B cell (primary cell): ENCODE measurements around the gene GMFB. TPM values are rescaled to one million over a fixed set of nuclear protein-coding genes. Genes with fewer than 3 reads are reported as not detected.

Experiments
- ATAC-seq: fragments of 200-7000 bp; cut with Tn5 transposase; one replicate; pipeline ENCODE4 v1.10.0; 2021; ENCODE audit warnings: low read depth, mild to moderate bottlenecking, moderate number of reproducible peaks, moderate library complexity
- CTCF ChIA-PET: fragments of 350-600 bp; sonication (Branson Sonifier 250); formaldehyde crosslinking; loops from one replicate; lab custom pipeline; 2021; ENCODE audit warnings: antibody characterized with exemption, inconsistent platforms; lab: Charles Lee
- POLR2A ChIA-PET: fragments of 350-600 bp; sonication (Branson Sonifier 250); formaldehyde crosslinking; loops from one replicate; lab custom pipeline; 2021; ENCODE audit warnings: antibody characterized with exemption; lab: Charles Lee
- DNase-seq: peaks from one replicate; pipeline ENCODE4 v3.0.0; 2013
- H2AFZ ChIP-seq: 2 replicates; pipeline ENCODE4 v1.6.1; 2012; ENCODE audit warnings: mild to moderate bottlenecking, low read depth, low read length; ENCODE audit not compliant: insufficient read depth, poor library complexity, severe bottlenecking
- H3K27ac ChIP-seq, 2 donors: 1 replicate in 1 of 2; 2 replicates in 1 of 2; pipeline ENCODE4 v1.5.1; 2012 to 2013; ENCODE audit warnings: low read length in 2 of 2, mild to moderate bottlenecking in 2 of 2, moderate library complexity in 1 of 2
- H3K27me3 ChIP-seq, 4 experiments: fragments of 200-600 bp in 1 of 4; sonication (generic) in 1 of 4; replicated peaks in 1 of 4; 1 replicate in 2 of 4; 2 replicates in 2 of 4; pipeline versions ENCODE4 v1.6.1 to v1.7.0; 2013 to 2016; ENCODE audit warnings: low read length in 3 of 4, mild to moderate bottlenecking in 2 of 4, mixed read lengths in 1 of 4, moderate library complexity in 1 of 4; ENCODE audit not compliant: insufficient read depth in 4 of 4, control insufficient read depth in 3 of 4; ENCODE audit errors: control extremely low read depth in 1 of 4
- H3K36me3 ChIP-seq, 2 experiments: replicated peaks in 1 of 2; 1 replicate in 1 of 2; 2 replicates in 1 of 2; pipeline versions ENCODE4 v1.6.1 to v1.7.1; 2013; ENCODE audit warnings: low read length in 1 of 2; ENCODE audit not compliant: insufficient read depth in 2 of 2, control insufficient read depth in 1 of 2; ENCODE audit errors: control extremely low read depth in 1 of 2, extremely low read depth in 1 of 2
- H3K4me1 ChIP-seq, 2 donors: fragments of 200-600 bp in 1 of 2; sonication (generic) in 1 of 2; 1 replicate in 1 of 2; 2 replicates in 1 of 2; pipeline versions ENCODE4 v1.5.1 to v1.6.1; 2013 to 2017; ENCODE audit warnings: low read length in 2 of 2; ENCODE audit not compliant: control insufficient read depth in 2 of 2, insufficient read depth in 2 of 2
- H3K4me2 ChIP-seq: replicated peaks from 2 replicates; pipeline ENCODE3; 2012; ENCODE audit warnings: mild to moderate bottlenecking, low read depth, low read length; ENCODE audit not compliant: poor library complexity, severe bottlenecking
- H3K4me3 ChIP-seq, 5 experiments: fragments of 200-600 bp in 1 of 5; sonication (generic) in 1 of 5; 1 replicate in 3 of 5; 2 replicates in 2 of 5; pipeline versions ENCODE4 v1.5.1 to v1.7.0; 2011 to 2016; ENCODE audit warnings: low read length in 4 of 5, mild to moderate bottlenecking in 4 of 5, low read depth in 2 of 5, control low read depth in 1 of 5, moderate library complexity in 1 of 5; ENCODE audit not compliant: insufficient read depth in 1 of 5; ENCODE audit errors: control extremely low read depth in 1 of 5, extremely low read depth in 1 of 5
- H3K79me2 ChIP-seq: fragments of 200-600 bp; sonication (generic); one replicate; pipeline ENCODE4 v1.6.0; 2016; ENCODE audit warnings: low read length; ENCODE audit not compliant: control insufficient read depth, insufficient read depth
- H3K9ac ChIP-seq: fragments of 200-600 bp; sonication (generic); 2 replicates; pipeline ENCODE4 v1.6.1; 2017; ENCODE audit warnings: mild to moderate bottlenecking, low read length, moderate library complexity
- H3K9me3 ChIP-seq, 3 donors: one replicate each; pipeline versions ENCODE4 v1.6.1 to v1.7.1; 2013; ENCODE audit warnings: low read length in 2 of 3; ENCODE audit not compliant: control insufficient read depth in 2 of 3, insufficient read depth in 1 of 3; ENCODE audit errors: control extremely low read depth in 1 of 3
- H4K20me1 ChIP-seq: 2 replicates; pipeline ENCODE4 v1.6.0; 2012; ENCODE audit warnings: mild to moderate bottlenecking, low read length; ENCODE audit not compliant: insufficient read depth, control insufficient read depth, poor library complexity, severe bottlenecking
- H3K27ac Mint-ChIP-seq: one replicate; pipeline ENCODE4 v1.8.0; 2021; ENCODE audit warnings: mixed read lengths
- H3K27me3 Mint-ChIP-seq: one replicate; pipeline ENCODE4 v1.8.0; 2021; ENCODE audit warnings: mixed read lengths
- H3K4me1 Mint-ChIP-seq: one replicate; pipeline ENCODE4 v1.8.0; 2021; ENCODE audit warnings: mixed read lengths
- H3K4me3 Mint-ChIP-seq: one replicate; pipeline ENCODE4 v1.8.0; 2021; ENCODE audit warnings: mixed read lengths
- H3K9me3 Mint-ChIP-seq: one replicate; pipeline ENCODE4 v1.8.0; 2022; ENCODE audit warnings: mixed read lengths; ENCODE audit not compliant: insufficient read depth
- EZH2 ChIP-seq: IDR thresholded peaks from 2 replicates; pipeline ENCODE4 v1.6.1; 2012; ENCODE audit warnings: borderline replicate concordance, low read depth, mild to moderate bottlenecking, moderate library complexity, low read length; ENCODE audit not compliant: insufficient read depth, poor library complexity, severe bottlenecking
- WGBS: methylation state at CpG from one replicate; pipeline ENCODE4 v1.1.5; 2013; ENCODE audit warnings: missing lambda C conversion rate; ENCODE audit not compliant: insufficient coverage; 5-methylcytosine and 5-hydroxymethylcytosine counted together
- intact Hi-C: fragments of 100-400 bp; cut with micrococcal nuclease; formaldehyde crosslinking; loops from one replicate; pipeline ENCODE4 v1.10.0; 2022
- polyA plus RNA-seq: library from polyadenylated mRNA; depleted of rRNA; stranded (reverse); fragments of >200 nt; gene quantifications from 2 replicates; pipeline ENCODE4 v1.2.3, GENCODE V29; 2012
- total RNA-seq, 2 donors: library from RNA; stranded (reverse); fragments of 120-200 nt in 1 of 2; gene quantifications; 1 replicate in 1 of 2; 2 replicates in 1 of 2; pipeline versions ENCODE4 v1.2.3 to v1.2.4, GENCODE V29; 2013 to 2022
- TF ChIP-seq, protein P1 (sequence below): fragments of 200-600 bp; IDR thresholded peaks from one replicate; pipeline ENCODE4 v1.8.0; 2022; ENCODE audit warnings: antibody characterized with exemption, mild to moderate bottlenecking

The GMFB gene
- total and polyA plus RNA-seq, 2 donors (not counting 1 experiment from before 2014, with no cell fraction given) = 13.6 to 49.8 TPM

DNA sequence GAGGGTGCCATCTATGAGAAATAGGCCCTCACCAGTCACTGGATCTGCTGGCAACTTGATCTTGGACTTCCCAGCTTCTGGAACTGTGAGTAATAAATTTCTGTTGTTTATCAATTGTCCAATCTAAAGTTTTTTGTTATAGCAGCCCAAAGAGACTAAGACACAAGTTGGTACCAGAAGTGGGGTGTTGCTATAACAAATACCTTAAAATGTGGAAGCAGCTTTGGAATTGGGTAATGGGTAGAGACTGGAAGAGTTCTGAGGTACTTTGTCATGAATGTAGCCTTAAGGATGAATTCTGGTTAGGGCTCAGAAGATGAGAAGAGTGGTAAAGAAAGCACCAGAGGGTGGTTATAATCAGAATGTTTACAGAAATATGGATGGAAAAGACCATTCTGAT is 21.5 kb downstream of the GMFB start:
- Histone ChIP-seq H3K27ac (no peak overlapping the region), H3K79me2 (no peaks in the 10 kb centered on the region), H3K4me1 (no peaks in the 10 kb centered on the region), H4K20me1 (no peaks in the 10 kb centered on the region), H3K4me3 (no peak overlapping the region), H3K4me2 (no peak overlapping the region), H3K9me3 (peaks cover 0 to 10% (median 0%) of the 10 kb centered on the region in 3 donors), H2AFZ (no peak overlapping the region), H3K9ac (no peak overlapping the region), H3K36me3 (no peaks in the 10 kb centered on the region), H3K27me3 (no peaks in the 10 kb centered on the region)
- DNase-seq = no peak
- Mint-ChIP-seq H3K27me3 (peaks cover 4% of the 10 kb centered on the region), H3K4me3 (no peak overlapping the region), H3K9me3 (peaks cover 7% of the 10 kb centered on the region), H3K27ac (no peak overlapping the region), H3K4me1 (no peaks in the 10 kb centered on the region)
- CTCF ChIA-PET = no interaction called here
- ATAC-seq = no peak
- POLR2A ChIA-PET = no interaction called here
- intact Hi-C loops = no loop called here
- TF ChIP-seq EZH2 = no peak
- TF ChIP-seq, protein P1, sequence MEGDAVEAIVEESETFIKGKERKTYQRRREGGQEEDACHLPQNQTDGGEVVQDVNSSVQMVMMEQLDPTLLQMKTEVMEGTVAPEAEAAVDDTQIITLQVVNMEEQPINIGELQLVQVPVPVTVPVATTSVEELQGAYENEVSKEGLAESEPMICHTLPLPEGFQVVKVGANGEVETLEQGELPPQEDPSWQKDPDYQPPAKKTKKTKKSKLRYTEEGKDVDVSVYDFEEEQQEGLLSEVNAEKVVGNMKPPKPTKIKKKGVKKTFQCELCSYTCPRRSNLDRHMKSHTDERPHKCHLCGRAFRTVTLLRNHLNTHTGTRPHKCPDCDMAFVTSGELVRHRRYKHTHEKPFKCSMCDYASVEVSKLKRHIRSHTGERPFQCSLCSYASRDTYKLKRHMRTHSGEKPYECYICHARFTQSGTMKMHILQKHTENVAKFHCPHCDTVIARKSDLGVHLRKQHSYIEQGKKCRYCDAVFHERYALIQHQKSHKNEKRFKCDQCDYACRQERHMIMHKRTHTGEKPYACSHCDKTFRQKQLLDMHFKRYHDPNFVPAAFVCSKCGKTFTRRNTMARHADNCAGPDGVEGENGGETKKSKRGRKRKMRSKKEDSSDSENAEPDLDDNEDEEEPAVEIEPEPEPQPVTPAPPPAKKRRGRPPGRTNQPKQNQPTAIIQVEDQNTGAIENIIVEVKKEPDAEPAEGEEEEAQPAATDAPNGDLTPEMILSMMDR = no peak

DNA sequence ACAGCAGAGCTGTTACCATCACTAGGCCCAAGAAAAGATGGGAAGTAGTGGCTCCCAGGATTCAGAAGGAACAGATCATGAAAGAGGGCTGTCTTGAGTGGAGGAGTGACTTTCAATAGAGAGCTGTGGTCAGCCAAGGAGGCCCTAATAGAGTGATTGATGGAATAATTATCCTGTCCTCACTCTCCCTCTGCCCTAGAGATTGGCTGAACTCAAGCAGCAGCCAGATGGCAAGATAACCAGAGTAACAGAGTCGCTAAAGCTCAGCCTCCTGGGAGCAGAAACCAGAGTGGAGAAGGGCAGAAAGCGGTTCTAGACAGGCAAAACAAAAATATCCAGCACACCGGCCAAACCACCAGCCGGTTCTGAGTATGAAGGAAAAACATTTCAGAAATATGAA is 23.1 kb downstream of the GMFB start:
- Histone ChIP-seq H3K27ac (no peak overlapping the region), H3K36me3 (no peaks in the 10 kb centered on the region), H3K79me2 (no peaks in the 10 kb centered on the region), H3K4me3 (no peak overlapping the region), H3K27me3 (no peaks in the 10 kb centered on the region), H3K4me1 (no peaks in the 10 kb centered on the region), H3K4me2 (no peak overlapping the region), H4K20me1 (no peaks in the 10 kb centered on the region), H3K9me3 (peaks cover 0 to 10% (median 0%) of the 10 kb centered on the region in 3 donors), H2AFZ (no peak overlapping the region), H3K9ac (no peak overlapping the region)
- Mint-ChIP-seq H3K4me1 (no peaks in the 10 kb centered on the region), H3K27me3 (peaks cover 4% of the 10 kb centered on the region), H3K27ac (no peak overlapping the region), H3K4me3 (no peak overlapping the region), H3K9me3 (peaks cover 7% of the 10 kb centered on the region)
- intact Hi-C loops = no loop called here
- DNase-seq = no peak
- ChIA-PET POLR2A (no interaction called here), CTCF (no interaction called here)
- WGBS = 100% methylated on average over 1 of the region's 4 CpGs
- no peak for ATAC-seq
- no peak for TF ChIP-seq EZH2
- TF ChIP-seq, protein P1 = no peak
